ENCODE measurements around the gene STAT5B. TPM values are rescaled to one million over a fixed set of nuclear protein-coding genes. Genes with fewer than 3 reads are reported as not detected.

The STAT5B gene
- total and polyA plus RNA-seq, 2 of the 8 experiments (the other 6 are each of a cell fraction or from before 2014, with no cell fraction given) = 35.3 to 52.6 TPM

GRCh38 chr17:42309142-42309541, 33.0 kb upstream of the STAT5B start:
- H3K23me2 ChIP-seq (ENCODE audit: low read depth, low read length) = no peaks in the 10 kb centered on the region
- H3K27me3 ChIP-seq (replicated peaks in 1 of 4; ENCODE audit: control insufficient read depth in 3 of 4, extremely low read depth in 1 of 4, insufficient read depth in 3 of 4, low read length in 3 of 4) = no peaks in the 10 kb centered on the region
- no peak for DNase-seq (ENCODE audit: low read depth in 1 of 2, low spot score in 2 of 2)
- no peak overlapping the region for H4K5ac ChIP-seq (ENCODE audit: insufficient read length, low read depth, low read length)
- H3K9me3 ChIP-seq (ENCODE audit: insufficient read depth in 2 of 2, low read depth in 1 of 2, low read length in 1 of 2) = no peaks in the 10 kb centered on the region
- H3K27ac ChIP-seq (ENCODE audit: low read depth, low read length) = no peak overlapping the region
- no peak overlapping the region for H3K18ac ChIP-seq (ENCODE audit: extremely low read depth, low read length)
- H3K4me2 ChIP-seq (ENCODE audit: insufficient read depth in 1 of 2, low read depth in 2 of 2, low read length in 2 of 2) = no peak overlapping the region
- peaks cover 0 to 3% of the 10 kb centered on the region in 2 experiments for H4K20me1 ChIP-seq (replicated peaks in 1 of 2; ENCODE audit: control insufficient read depth in 1 of 2, insufficient read depth in 2 of 2, low read length in 2 of 2)
- no peak for FAIRE-seq
- no peak overlapping the region for H3K14ac ChIP-seq (ENCODE audit: insufficient read length)
- H2BK120ac ChIP-seq (replicated peaks; ENCODE audit: low read depth, low read length) = no peak overlapping the region
- H3K79me1 ChIP-seq (ENCODE audit: low read depth, low read length) = no peaks in the 10 kb centered on the region; the same call in 1 of the 2 replicates
- H3K9ac ChIP-seq (replicated peaks in 1 of 4; ENCODE audit: extremely low read depth in 1 of 4, low read depth in 3 of 4, low read length in 3 of 4) = no peak overlapping the region
- CTCF ChIA-PET (ENCODE audit: partially characterized antibody) = interaction anchor here (0.6 to 24.6 kb wide), 17 partner anchors 7 to 268 kb away, joined by 3 to 542 read pairs (median 4); partner anchors contain the start of gene GHDC
- peaks cover 5 to 20% (median 8%) of the 10 kb centered on the region in 4 experiments; a peak in 6 of 7 replicates for H3K4me1 ChIP-seq (replicated peaks in 1 of 4; ENCODE audit: control insufficient read depth in 3 of 4, insufficient read depth in 4 of 4, low read length in 3 of 4)
- H2AK5ac ChIP-seq (ENCODE audit: low read depth, low read length) = no peak overlapping the region
- H3K4me3 ChIP-seq (ENCODE audit: extremely low read depth in 1 of 4, insufficient read depth in 2 of 4, low read depth in 3 of 4, low read length in 4 of 4) = no peak overlapping the region
- no peaks in the 10 kb centered on the region for H3K79me2 ChIP-seq (ENCODE audit: control insufficient read depth in 1 of 2, insufficient read depth in 2 of 2, low read length in 2 of 2)
- H2BK12ac ChIP-seq (ENCODE audit: low read depth, low read length) = no peak overlapping the region
- no peak overlapping the region for H3K23ac ChIP-seq (ENCODE audit: insufficient read length)
- peaks cover 0 to 2% (median 0%) of the 10 kb centered on the region in 4 experiments; a peak in 1 of 8 replicates for H3K36me3 ChIP-seq (ENCODE audit: control insufficient read depth in 2 of 4, insufficient read depth in 4 of 4, low read length in 3 of 4)
- H2BK20ac ChIP-seq (ENCODE audit: low read length) = no peak overlapping the region
- H2BK5ac ChIP-seq (ENCODE audit: low read depth, low read length) = no peak overlapping the region
- H3K56ac ChIP-seq (replicated peaks; ENCODE audit: insufficient read length, low read depth, low read length) = no peak overlapping the region
- H4K8ac ChIP-seq (ENCODE audit: extremely low read depth, insufficient read depth, low read length) = no peak overlapping the region
- H4K91ac ChIP-seq (replicated peaks; ENCODE audit: insufficient read length, low read length) = no peak overlapping the region
- POLR2A ChIA-PET (ENCODE audit: partially characterized antibody) = interaction anchor here (1.5 to 4.8 kb wide), 2 partner anchors 19 to 91 kb away, joined by 3 to 33 read pairs; partner anchors contain the start of gene STAT5A
- no peak overlapping the region for H3K4ac ChIP-seq (replicated peaks; ENCODE audit: insufficient read length, low read depth, low read length)
- no peak overlapping the region for H2BK15ac ChIP-seq (ENCODE audit: low read length)
- WGBS, 2 experiments (ENCODE audit: extremely low coverage in 1 of 2, insufficient coverage in 1 of 2, insufficient read length in 1 of 2, insufficient replicate concordance in 2 of 2, low coverage in 1 of 2, low lambda C conversion rate in 2 of 2, missing lambda C conversion rate in 1 of 2) = 98% methylated on average over 4 of the region's 9 CpGs; no CpG with 5 or more reads in 1 of the 2 experiments
- no peak overlapping the region for H2AFZ ChIP-seq (ENCODE audit: low read length)
- TF ChIP-seq E2F6 (IDR thresholded peaks at IDR 0.05) (no peak), POU5F1 (IDR thresholded peaks at IDR 0.05; ENCODE audit: low read depth, low read length) (no peak), JUND (IDR thresholded peaks at IDR 0.05; ENCODE audit: low read length) (no peak), NANOG (IDR thresholded peaks at IDR 0.05; ENCODE audit: insufficient read depth, low read depth, low read length, poor library complexity, severe bottlenecking) (no peak), CREB1 (IDR thresholded peaks at IDR 0.05) (no peak), FOSL1 (IDR thresholded peaks at IDR 0.05; ENCODE audit: insufficient read depth, low read depth, low read length) (no peak), USF2 (IDR thresholded peaks at IDR 0.05; ENCODE audit: low read length) (no peak), CTCF (IDR thresholded peaks at IDR 0.05; ENCODE audit: control extremely low read depth in 1 of 3, insufficient read depth in 1 of 3, low read depth in 1 of 3, low read length in 3 of 3) (no peak), KDM1A (IDR thresholded peaks at IDR 0.05; ENCODE audit: borderline replicate concordance, low read length) (no peak)

Data from H1 (cell line).